Activated CD8-positive, alpha-beta T cell treated with anti-CD3 and anti-CD28 coated beads for 36 hours (primary cell): ENCODE measurements around the gene DEPDC5. TPM values are rescaled to one million over a fixed set of nuclear protein-coding genes. Genes with fewer than 3 reads are reported as not detected.

Experiments
- ATAC-seq: fragments of 200-7000 bp; cut with Tn5 transposase; one replicate; pipeline ENCODE4 v1.10.0; 2021; ENCODE audit warnings: mild to moderate bottlenecking, moderate library complexity
- CTCF ChIA-PET: fragments of 350-600 bp; sonication (Branson Sonifier 250); formaldehyde crosslinking; loops from one replicate; lab custom pipeline; 2021; ENCODE audit warnings: antibody characterized with exemption; lab: Charles Lee
- POLR2A ChIA-PET: fragments of 350-600 bp; sonication (Branson Sonifier 250); formaldehyde crosslinking; loops from one replicate; lab custom pipeline; 2021; ENCODE audit warnings: antibody characterized with exemption; lab: Charles Lee
- DNase-seq: peaks from one replicate; pipeline ENCODE4 v3.0.0-alpha.2; 2020
- H3K27ac Mint-ChIP-seq: one replicate; pipeline ENCODE4 v1.8.0; 2021; ENCODE audit warnings: mild to moderate bottlenecking, mixed read lengths
- H3K27me3 Mint-ChIP-seq: one replicate; pipeline ENCODE4 v1.8.0; 2021; ENCODE audit warnings: mixed read lengths
- H3K36me3 Mint-ChIP-seq: one replicate; pipeline ENCODE4 v1.8.0; 2021; ENCODE audit warnings: low read depth, mixed read lengths
- H3K4me1 Mint-ChIP-seq: one replicate; pipeline ENCODE4 v1.8.0; 2021; ENCODE audit warnings: low read depth, mixed read lengths
- H3K4me3 Mint-ChIP-seq: one replicate; pipeline ENCODE4 v1.8.0; 2021; ENCODE audit warnings: mild to moderate bottlenecking, moderate library complexity, mixed read lengths
- H3K9me3 Mint-ChIP-seq: one replicate; pipeline ENCODE4 v1.8.0; 2021; ENCODE audit warnings: mixed read lengths
- CTCF ChIP-seq: fragments of 200-600 bp; IDR thresholded peaks from one replicate; pipeline ENCODE4 v1.8.0; 2022; ENCODE audit warnings: antibody characterized with exemption, mild to moderate bottlenecking
- intact Hi-C: fragments of 100-400 bp; cut with micrococcal nuclease; formaldehyde crosslinking; loops from one replicate; pipeline ENCODE4 v1.10.0; 2022
- total RNA-seq, 2 experiments: library from RNA; stranded (reverse); gene quantifications; one replicate each; pipeline ENCODE4 v1.2.3, GENCODE V29; 2021

The DEPDC5 gene
- total RNA-seq, 2 experiments from 2014 or later: 31.6 to 36.4 TPM

GRCh38 chr22:31892080-31892433 lies 138.2 kb downstream of the DEPDC5 start:
- intact Hi-C loops: no loop called here
- no peak overlapping the region for H3K4me3 Mint-ChIP-seq
- no peaks in the 10 kb centered on the region for H3K9me3 Mint-ChIP-seq
- ATAC-seq (no peak), DNase-seq (no peak)
- peaks cover 14% of the 10 kb centered on the region for H3K36me3 Mint-ChIP-seq
- POLR2A ChIA-PET: no interaction called here
- CTCF ChIA-PET: no interaction called here
- H3K27me3 Mint-ChIP-seq: no peaks in the 10 kb centered on the region
- TF ChIP-seq CTCF: no peak
- H3K4me1 Mint-ChIP-seq: no peaks in the 10 kb centered on the region
- no peak overlapping the region for H3K27ac Mint-ChIP-seq

GRCh38 chr22:31893460-31893859 lies 139.6 kb downstream of the DEPDC5 start:
- no peak overlapping the region for H3K4me3 Mint-ChIP-seq
- H3K36me3 Mint-ChIP-seq: peaks cover 14% of the 10 kb centered on the region
- DNase-seq (no peak), ATAC-seq (no peak)
- H3K9me3 Mint-ChIP-seq: no peaks in the 10 kb centered on the region
- intact Hi-C loops: no loop called here
- ChIA-PET CTCF (no interaction called here), POLR2A (no interaction called here)
- no peaks in the 10 kb centered on the region for H3K27me3 Mint-ChIP-seq
- TF ChIP-seq CTCF: no peak
- H3K4me1 Mint-ChIP-seq: no peaks in the 10 kb centered on the region
- H3K27ac Mint-ChIP-seq: no peak overlapping the region

GRCh38 chr22:31895411-31896123 lies 141.7 kb downstream of the DEPDC5 start:
- POLR2A ChIA-PET: no interaction called here
- no peaks in the 10 kb centered on the region for H3K9me3 Mint-ChIP-seq
- DNase-seq (no peak), ATAC-seq (no peak)
- no peaks in the 10 kb centered on the region for H3K27me3 Mint-ChIP-seq
- TF ChIP-seq CTCF: no peak
- CTCF ChIA-PET: interaction anchor here (1.0 kb wide), 1 partner anchor 522 kb away, joined by 3 read pairs; no protein-coding TSS in a partner anchor
- no peaks in the 10 kb centered on the region for H3K4me1 Mint-ChIP-seq
- H3K4me3 Mint-ChIP-seq: no peak overlapping the region
- intact Hi-C loops: no loop called here
- H3K36me3 Mint-ChIP-seq: peaks cover 5% of the 10 kb centered on the region
- H3K27ac Mint-ChIP-seq: no peak overlapping the region

GRCh38 chr22:31896472-31896871 lies 142.7 kb downstream of the DEPDC5 start:
- ChIA-PET POLR2A (no interaction called here), CTCF (no interaction called here)
- Mint-ChIP-seq H3K36me3 (peaks cover 6% of the 10 kb centered on the region), H3K4me3 (no peak overlapping the region), H3K9me3 (no peaks in the 10 kb centered on the region), H3K27ac (no peak overlapping the region), H3K27me3 (no peaks in the 10 kb centered on the region), H3K4me1 (no peaks in the 10 kb centered on the region)
- no peak for TF ChIP-seq CTCF
- intact Hi-C loops: no loop called here
- DNase-seq: no peak
- ATAC-seq: no peak

- Mint-ChIP-seq H3K9me3 (no peaks in the 10 kb centered on the region), H3K27ac (no peak overlapping the region), H3K36me3 (peaks cover 6% of the 10 kb centered on the region), H3K4me1 (no peaks in the 10 kb centered on the region), H3K4me3 (no peak overlapping the region), H3K27me3 (no peaks in the 10 kb centered on the region)
- ChIA-PET CTCF (no interaction called here), POLR2A (interaction anchor here (0.6 to 1.4 kb wide), 2 partner anchors 11 to 32 kb away, joined by 3 to 4 read pairs; no protein-coding TSS in a partner anchor)
- no peak for TF ChIP-seq CTCF
- DNase-seq (no peak), ATAC-seq (no peak)
- intact Hi-C loops: no loop called here
Measured at GRCh38 chr22:31897842-31898805, 144.3 kb downstream of the DEPDC5 start.
